DMS153 treated with DMSO at 0.1 percent for 48 hours (cell line): ENCODE data around the gene ARFGAP1.

Source experiments
- DNase-seq: peaks from one replicate; lab custom pipeline; 2025; ENCODE audit not compliant: unreplicated experiment; lab: John Stamatoyannopoulos, UW

ARFGAP1 gene

GRCh38 chr20:63277466-63278272, 5.1 kb downstream of the ARFGAP1 start:
- no peak for DNase-seq

DNA sequence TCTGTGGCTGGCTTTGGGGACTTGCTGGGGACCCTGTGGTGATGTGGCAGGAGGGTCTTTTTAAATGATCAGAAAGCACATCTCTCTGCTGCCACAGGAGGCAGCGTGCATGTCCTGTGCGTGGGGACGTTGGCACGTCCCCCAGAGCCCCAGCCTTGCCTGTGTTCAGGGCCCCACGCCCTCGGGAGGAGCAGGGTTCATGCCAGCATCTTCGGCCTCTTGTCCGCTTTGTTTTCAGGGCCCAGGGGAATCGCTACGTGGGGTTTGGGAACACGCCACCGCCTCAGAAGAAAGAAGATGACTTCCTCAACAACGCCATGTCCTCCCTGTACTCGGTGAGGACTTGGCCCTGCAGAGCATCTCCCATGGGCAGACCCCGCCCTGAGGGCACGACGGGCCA, 6.0 kb downstream of the ARFGAP1 start:
- DNase-seq, result no peak

DNA sequence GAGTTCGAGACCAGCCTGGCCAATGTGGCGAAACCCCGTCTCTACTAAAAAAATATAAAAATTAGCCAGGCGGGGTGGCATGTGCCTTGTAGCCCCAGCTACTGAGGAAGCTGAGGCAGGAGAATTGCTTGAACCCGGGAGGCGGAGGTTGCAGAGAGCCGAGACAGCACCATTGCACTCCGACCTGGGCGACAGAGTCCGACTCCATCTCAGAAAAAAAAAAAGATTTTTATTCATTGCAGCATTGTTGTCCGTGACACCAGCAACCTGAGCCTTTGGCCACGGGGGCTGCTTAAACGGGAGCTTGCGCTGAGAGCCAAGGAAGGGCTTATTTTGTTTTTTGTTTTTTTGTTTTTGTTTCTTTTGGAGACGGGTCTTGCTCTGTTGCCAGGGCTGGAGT, 7.3 kb downstream of the ARFGAP1 start:
- DNase-seq, result no peak

- DNase-seq, result no peak
Measured at GRCh38 chr20:63280371-63280770, 7.8 kb downstream of the ARFGAP1 start.

DNA sequence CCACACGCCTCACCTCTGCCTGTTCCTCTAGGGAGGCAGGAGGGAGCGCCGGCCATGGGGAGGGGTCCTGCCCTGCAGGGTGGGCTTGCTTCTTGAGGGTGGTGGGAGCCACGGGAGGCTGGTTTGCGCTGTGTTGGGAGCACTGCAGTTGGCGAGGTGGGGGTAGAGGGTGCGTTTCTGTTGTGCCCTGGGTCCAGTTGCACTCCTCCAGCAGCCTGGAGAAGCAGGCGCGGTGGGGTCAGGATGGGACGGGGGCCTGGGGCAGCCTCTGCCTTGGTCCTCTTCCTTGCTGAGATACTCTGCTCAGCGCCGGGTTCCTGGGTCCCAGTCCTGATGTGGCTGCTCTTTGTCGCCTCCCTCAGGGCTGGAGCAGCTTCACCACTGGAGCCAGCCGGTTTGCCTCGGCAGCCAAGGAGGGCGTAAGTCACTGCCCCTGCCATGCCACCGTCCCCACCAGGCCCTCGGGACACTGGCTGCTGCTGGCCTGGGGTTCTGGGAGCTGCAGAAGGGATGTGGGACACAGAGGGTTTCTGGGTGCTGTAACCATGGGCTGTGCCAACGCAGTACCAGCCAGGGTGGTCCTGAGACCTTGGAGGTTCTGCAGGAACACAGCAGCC, 8.4 kb downstream of the ARFGAP1 start:
- no peak for DNase-seq

DNA sequence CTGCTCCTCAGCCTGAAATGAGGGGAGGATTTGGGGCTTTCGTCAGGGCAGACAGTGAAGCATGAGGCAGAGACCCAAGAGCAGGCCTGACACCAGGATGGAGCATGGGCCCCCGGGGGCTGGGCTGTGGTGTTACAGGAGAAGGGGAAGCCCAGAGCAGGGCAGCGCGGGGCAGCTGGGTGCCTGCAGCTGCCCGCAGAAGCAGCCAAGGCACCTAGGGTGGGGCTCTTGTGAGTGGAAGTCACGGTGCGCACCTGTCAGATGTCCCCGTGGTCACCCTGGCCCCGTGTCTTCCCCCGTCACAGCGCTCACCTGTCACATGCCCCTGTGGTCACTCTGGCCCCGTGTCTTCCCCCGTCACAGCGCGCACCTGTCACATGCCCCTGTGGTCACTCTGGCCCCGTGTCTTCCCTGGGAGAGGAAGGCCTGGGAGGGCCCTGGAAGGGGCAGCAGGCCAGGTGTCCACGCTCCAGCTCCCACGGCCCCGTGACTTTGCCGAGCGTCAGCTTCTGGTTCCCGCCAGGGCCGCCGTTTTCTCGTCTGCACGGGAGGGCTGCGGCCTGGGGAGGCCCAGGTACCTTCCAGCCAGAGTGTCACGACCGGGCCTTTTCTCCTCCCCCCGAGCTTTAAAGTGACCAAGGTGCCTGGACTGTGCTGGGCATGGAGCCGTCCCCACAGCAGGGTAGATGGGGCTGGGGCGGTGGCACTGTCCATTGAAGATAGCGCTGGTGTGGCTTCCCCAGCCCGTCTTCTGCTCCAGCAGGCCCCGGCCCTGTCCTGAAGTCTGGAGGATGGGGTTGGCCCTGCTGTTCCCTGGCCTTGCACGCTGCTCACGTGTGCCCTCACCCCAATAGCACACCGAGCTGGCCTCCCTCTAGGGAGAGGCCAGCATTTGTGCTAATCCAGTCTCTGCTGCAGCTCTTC, 9.4 kb downstream of the ARFGAP1 start:
- DNase-seq, result no peak

- DNase-seq, result no peak
Measured at GRCh38 chr20:63282946-63283345, 10.3 kb downstream of the ARFGAP1 start.

- no peak for DNase-seq
Measured at GRCh38 chr20:63283397-63284082, 10.9 kb downstream of the ARFGAP1 start.

GRCh38 chr20:63284083-63284440, 11.4 kb downstream of the ARFGAP1 start:
- no peak for DNase-seq

- no peak for DNase-seq
Measured at GRCh38 chr20:63284544-63284949, 11.9 kb downstream of the ARFGAP1 start.

- no peak for DNase-seq
Measured at GRCh38 chr20:63284981-63285524, 12.4 kb downstream of the ARFGAP1 start.

- no peak for DNase-seq
Measured at GRCh38 chr20:63285636-63286615, 13.3 kb downstream of the ARFGAP1 start.

GRCh38 chr20:63286781-63287696, 14.4 kb downstream of the ARFGAP1 start:
- no peak for DNase-seq

DNA sequence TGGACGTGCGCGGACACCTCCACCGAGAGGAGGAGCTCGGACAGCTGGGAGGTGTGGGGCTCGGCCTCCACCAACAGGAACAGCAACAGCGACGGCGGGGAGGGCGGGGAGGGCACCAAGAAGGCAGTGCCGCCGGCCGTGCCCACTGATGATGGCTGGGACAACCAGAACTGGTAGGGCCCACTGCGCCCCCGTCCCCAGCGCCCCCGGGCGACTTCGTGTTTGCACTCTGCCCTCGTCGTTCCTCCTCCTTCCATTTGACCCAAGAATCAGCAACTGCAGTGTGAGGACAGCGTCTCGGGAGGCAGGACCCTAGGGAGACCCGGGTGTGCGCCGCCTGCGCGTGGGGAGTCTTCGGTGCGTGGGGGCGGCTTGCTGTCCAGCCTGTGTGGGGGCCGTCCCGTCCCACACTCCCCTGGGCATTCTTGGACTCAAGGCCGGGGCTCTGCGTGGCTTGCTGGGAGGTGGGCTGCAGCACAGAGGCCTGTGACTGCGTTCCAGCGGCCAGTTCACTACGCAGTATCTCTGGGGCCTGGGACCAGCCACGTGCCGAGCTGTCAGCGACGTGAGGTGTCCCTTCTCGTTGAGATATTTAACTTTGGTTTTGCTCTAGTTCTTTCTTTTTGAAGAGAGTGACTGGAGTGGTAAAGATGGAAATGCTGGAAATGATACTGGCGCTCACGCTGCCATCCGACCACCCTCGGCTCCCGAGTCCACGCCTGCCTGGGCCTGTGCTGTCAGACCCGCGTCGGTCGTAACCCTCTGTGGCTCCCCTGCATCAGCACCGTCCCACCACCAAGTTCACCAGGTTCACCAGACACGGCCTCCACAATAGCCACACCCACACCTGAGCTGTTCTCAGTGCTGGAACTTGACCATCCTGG, 15.3 kb downstream of the ARFGAP1 start:
- DNase-seq, result no peak

DNA sequence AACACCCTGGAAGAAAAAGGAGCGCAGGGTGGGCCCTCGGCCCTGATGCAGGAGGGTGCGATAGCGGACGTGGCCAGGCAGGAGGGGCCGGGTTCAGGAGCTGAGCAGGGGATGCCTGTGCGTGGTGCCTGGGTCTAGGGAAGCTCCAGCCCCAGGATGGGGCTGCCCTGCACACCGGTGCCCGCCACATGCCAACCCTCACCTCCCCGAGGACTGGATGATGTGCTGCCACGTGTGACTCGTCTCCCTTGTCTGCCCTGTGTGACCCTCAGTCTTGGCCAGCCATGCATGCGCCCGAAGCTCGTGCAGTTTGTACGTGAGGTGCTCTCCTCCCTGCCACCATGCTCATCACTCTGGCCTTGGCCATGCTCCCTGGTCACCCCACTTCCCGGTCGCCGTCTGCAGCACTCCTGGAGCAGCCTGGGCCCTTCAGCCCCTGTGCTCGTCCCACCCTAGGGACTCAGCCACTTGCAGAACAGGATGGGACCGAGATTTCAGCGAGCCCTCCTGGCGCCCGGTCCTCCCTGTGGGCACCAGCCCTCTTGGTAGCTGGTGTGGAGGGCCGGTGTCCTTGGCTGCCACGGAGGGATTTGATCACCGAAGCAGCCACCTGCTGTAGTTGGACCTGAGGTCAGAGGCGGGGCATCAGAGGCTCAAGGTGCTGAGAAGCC, 16.1 kb downstream of the ARFGAP1 start:
- no peak for DNase-seq

DNA sequence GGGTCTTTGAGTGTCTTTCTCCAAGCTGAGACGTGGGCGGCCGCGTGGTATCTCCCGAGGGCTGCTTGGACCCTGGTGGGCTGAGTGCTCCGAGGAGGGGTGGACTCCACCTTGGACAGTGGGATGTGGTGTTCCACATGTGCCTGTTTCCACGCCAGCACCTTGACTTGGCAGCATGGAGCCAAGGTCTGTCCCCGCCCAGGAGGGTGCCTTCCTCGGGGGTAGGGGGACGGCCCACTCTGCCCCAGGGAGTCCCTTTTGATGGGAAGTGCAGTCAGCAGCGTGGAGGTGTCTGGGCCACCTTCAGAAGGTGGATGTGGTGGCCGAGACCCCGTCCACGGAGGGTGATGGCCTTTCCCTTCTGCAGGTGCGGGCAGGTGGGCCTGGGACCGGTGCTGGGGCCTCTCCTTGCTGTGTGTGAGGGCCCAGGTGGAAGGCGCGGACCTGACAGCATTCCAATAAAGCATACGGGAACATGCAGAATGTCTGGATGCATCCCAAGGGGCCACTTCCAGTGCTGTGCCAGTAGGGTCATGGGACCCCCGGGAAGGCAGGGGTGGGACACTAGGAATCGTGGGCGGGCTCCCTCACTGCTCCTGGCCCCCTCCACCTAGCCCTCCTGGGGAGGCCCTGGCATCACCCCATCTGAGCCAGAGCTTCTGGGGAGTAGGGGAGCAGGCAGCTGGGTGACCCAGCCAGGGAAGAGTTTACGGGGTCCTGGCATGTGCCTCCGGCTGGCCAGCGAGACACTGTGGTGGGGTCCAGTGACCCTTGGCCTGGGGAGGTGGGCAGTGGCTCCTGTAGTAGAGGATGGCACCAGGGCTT, 16.9 kb downstream of the ARFGAP1 start:
- no peak for DNase-seq
